Epithelial cell of proximal tubule (primary cell): ENCODE data around the gene CADM2. TPM values are rescaled to one million over a fixed set of nuclear protein-coding genes. Genes with fewer than 3 reads are reported as not detected.

ENCODE experiments used
- DNase-seq: peaks from one replicate; pipeline ENCODE4 v3.0.0-alpha.2; 2011; ENCODE audit warnings: low read depth
- H3K4me3 ChIP-seq: 2 replicates; pipeline ENCODE4 v1.5.1; 2011; ENCODE audit warnings: low read depth, mild to moderate bottlenecking, low read length
- CTCF ChIP-seq: conservative IDR thresholded peaks from 2 replicates; pipeline ENCODE4 v1.5.1; 2012; ENCODE audit warnings: low read depth, mild to moderate bottlenecking, low read length
- total RNA-seq: library from RNA; depleted of rRNA; stranded (reverse); fragments of >200 nt; gene quantifications from 2 replicates; pipeline ENCODE4 v1.2.3, GENCODE V29; 2015

The CADM2 gene
- total RNA-seq, 1 donor from 2014 or later = not detected

GRCh38 chr3:85603378-85603777, 644.6 kb downstream of the CADM2 start:
- no peak for TF ChIP-seq CTCF
- no peak for DNase-seq
- H3K4me3 ChIP-seq = no peak overlapping the region

- DNase-seq = no peak
These were observed 645.9 kb downstream of the CADM2 start for GRCh38 chr3:85604641-85605040.

GRCh38 chr3:85605066-85605465, 646.3 kb downstream of the CADM2 start:
- no peak for TF ChIP-seq CTCF
- no peak overlapping the region for H3K4me3 ChIP-seq
- DNase-seq = no peak

More at GRCh38 chr3:85604641-85605040, 645.9 kb downstream of the CADM2 start:
- H3K4me3 ChIP-seq = no peak overlapping the region
- no peak for TF ChIP-seq CTCF

GRCh38 chr3:85626662-85627061, 667.9 kb downstream of the CADM2 start:
- no peak overlapping the region for H3K4me3 ChIP-seq
- no peak for TF ChIP-seq CTCF
- no peak for DNase-seq

- no peak for DNase-seq
- no peak overlapping the region for H3K4me3 ChIP-seq
- TF ChIP-seq CTCF = no peak
These were observed 669.1 kb downstream of the CADM2 start for GRCh38 chr3:85627932-85628331.

- DNase-seq = no peak
- TF ChIP-seq CTCF = no peak
- H3K4me3 ChIP-seq = no peak overlapping the region
These were observed 672.3 kb downstream of the CADM2 start for GRCh38 chr3:85631070-85631469.

- no peak overlapping the region for H3K4me3 ChIP-seq
- DNase-seq = no peak
- TF ChIP-seq CTCF = no peak
These were observed 674.1 kb downstream of the CADM2 start for GRCh38 chr3:85632921-85633320.
